ENCODE results near the gene TRMT44.

Gene TRMT44

DNA sequence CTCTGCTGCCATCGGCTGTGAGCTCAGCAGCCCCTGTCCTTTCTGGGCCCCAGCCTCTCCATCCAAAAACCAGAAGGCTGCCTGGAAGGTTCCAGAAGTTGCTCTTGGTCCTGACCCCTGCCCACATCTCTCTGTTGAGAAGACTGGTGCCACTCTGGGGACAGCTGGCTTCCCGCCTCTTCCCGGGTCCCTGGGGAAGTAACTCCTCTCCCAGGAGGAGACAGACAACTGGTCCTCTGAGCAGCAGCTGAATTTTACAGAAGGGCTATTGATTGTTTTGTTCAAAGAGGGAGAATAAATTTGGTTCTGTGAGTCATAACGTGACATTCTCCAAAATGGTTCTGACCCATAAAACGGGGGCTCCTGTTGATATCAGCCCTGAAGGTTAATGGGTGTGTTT lies 61.2 kb downstream of the TRMT44 start:
- no peak for DNase-seq (ENCODE audit: low read depth)
- no peak overlapping the region for H3K4me3 ChIP-seq (ENCODE audit: low read depth, low read length)
- TF ChIP-seq CTCF (conservative IDR thresholded peaks at IDR 0.05; ENCODE audit: low read depth, low read length) = no peak

DNA sequence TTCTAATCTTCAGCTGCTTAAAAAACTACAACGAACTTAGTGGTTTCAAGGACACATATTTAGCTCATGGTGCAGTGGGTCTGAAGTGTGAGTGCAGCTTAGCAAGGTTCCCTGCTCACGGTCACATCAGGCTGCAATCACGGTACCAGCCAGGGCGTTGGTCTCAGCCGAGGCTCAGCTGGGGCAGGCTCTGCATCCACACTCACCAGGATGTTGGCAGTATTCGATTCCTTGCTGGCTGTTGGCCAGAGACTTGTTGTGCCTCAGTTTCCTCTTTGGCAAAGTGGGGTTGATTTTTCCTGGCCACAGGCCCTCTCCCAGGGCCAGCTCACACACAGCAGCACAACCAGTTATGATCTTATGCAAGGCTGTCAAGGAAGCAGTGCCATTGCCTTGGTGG lies 61.8 kb downstream of the TRMT44 start:
- no peak overlapping the region for H3K4me3 ChIP-seq (ENCODE audit: low read depth, low read length)
- TF ChIP-seq CTCF (conservative IDR thresholded peaks at IDR 0.05; ENCODE audit: low read depth, low read length) = no peak
- DNase-seq (ENCODE audit: low read depth) = no peak

DNA sequence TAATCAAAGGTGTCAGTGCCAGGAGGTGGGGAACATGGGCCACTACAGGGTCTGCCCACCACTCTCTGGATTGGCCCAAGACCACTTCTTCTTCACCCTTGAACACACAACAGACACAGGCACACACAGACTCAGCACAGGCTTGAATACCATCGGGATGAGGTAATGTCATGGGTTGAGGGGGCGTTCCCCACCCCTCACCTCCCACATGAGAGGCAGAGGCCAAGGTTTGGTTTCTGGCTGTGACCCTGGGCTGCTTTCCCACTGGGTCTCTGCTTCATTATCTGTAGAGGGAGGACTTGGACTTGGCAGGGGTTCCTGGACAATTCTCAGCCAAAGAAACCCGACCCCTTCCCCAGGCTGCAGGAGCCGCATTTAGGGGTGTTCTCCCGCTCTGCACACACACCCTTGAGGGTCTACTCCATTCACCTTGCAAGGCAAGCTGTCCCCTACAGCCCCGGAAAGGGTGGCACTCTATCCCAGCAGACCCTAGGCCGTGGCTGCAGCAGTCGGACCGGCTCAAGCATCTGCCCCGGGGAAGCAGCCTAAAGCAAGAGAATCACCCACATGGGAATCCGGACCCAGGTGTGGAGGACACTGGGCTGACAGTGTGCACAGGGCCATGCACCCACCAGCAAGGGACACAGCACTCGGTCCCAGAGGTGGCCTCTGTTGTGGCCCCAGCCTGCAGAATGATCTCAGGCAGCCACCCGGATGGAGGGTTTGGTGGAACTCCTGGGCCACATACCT lies 62.4 kb downstream of the TRMT44 start:
- peak; percentile 83 for DNase-seq (ENCODE audit: low read depth)
- TF ChIP-seq CTCF (conservative IDR thresholded peaks at IDR 0.05; ENCODE audit: low read depth, low read length) = no peak
- H3K4me3 ChIP-seq (ENCODE audit: low read depth, low read length) = no peak overlapping the region

GRCh38 chr4:8503801-8504200 lies 63.2 kb downstream of the TRMT44 start:
- no peak overlapping the region for H3K4me3 ChIP-seq (ENCODE audit: low read depth, low read length)
- no peak for TF ChIP-seq CTCF (conservative IDR thresholded peaks at IDR 0.05; ENCODE audit: low read depth, low read length)
- no peak for DNase-seq (ENCODE audit: low read depth)

DNA sequence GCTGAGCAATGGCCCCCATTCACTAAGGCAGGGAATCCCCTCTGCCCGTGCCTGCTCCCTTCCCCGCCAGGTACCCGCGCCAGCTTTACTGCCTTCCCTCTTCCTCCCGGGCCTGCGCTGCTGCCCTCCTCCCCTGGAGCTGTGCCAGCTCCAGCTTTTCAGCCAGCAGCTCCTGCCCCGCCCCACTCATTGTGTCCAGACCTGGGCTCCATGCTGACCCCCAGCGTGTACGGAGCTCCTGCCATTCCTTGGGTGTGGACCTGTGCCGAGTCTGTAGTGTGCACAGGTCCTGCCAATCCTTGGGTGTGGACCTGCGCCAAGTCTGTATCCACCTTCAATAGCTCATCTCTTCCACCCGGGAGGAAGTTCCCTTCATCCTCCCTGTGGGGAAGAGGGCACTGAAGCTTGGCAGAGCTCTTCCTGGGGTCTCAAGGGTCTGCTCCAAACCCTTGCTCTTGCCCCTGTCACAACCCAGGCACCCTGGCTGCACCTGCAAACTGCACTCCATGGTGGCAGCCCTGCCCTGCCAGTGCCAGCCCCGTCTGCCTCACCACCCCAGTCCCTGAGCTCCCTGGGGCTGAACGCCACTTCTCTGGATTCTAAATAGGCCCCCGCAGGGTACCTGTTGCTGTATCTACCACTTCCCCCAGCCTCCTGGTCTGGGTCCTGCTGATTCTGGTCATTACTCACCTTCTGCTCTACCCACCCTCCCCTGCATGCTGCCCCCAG lies 63.9 kb downstream of the TRMT44 start:
- no peak overlapping the region for H3K4me3 ChIP-seq (ENCODE audit: low read depth, low read length)
- DNase-seq (ENCODE audit: low read depth) = no peak
- no peak for TF ChIP-seq CTCF (conservative IDR thresholded peaks at IDR 0.05; ENCODE audit: low read depth, low read length)

GRCh38 chr4:8505229-8505628 lies 64.7 kb downstream of the TRMT44 start:
- no peak for DNase-seq (ENCODE audit: low read depth)
- no peak for TF ChIP-seq CTCF (conservative IDR thresholded peaks at IDR 0.05; ENCODE audit: low read depth, low read length)
- H3K4me3 ChIP-seq (ENCODE audit: low read depth, low read length) = no peak overlapping the region

- no peak overlapping the region for H3K4me3 ChIP-seq (ENCODE audit: low read depth, low read length)
- DNase-seq (ENCODE audit: low read depth) = no peak
Observed at GRCh38 chr4:8506006-8506372, 65.4 kb downstream of the TRMT44 start.

More at GRCh38 chr4:8506006-8506372, 65.4 kb downstream of the TRMT44 start:
- peak; percentile 0 for TF ChIP-seq CTCF (conservative IDR thresholded peaks at IDR 0.05; ENCODE audit: low read depth, low read length)
